HepG2 (cell line): Measurements from ENCODE around the gene NKAIN4. TPM values are rescaled to one million over a fixed set of nuclear protein-coding genes. Genes with fewer than 3 reads are reported as not detected.

ENCODE experiments used
- BRCA1 ChIP-seq: sonication (generic); formaldehyde crosslinking; IDR thresholded peaks from 2 replicates; pipeline ENCODE4 v1.4.0; 2020; ENCODE audit warnings: missing genetic modification reagents
- CEBPG ChIP-seq: IDR thresholded peaks from 2 replicates; pipeline ENCODE4 v1.6.1; 2016
- CREB1 ChIP-seq, 2 experiments: fragments of 450-650 bp in 1 of 2; IDR thresholded peaks; 2 replicates each; pipeline ENCODE4 v1.6.1; 2016 to 2017; ENCODE audit warnings: control low read depth in 1 of 2, mild to moderate bottlenecking in 1 of 2, missing compliant biosample characterization in 1 of 2, missing genetic modification characterization in 1 of 2
- GFI1 ChIP-seq: sonication (generic); formaldehyde crosslinking; IDR thresholded peaks from 2 replicates; pipeline ENCODE4 v1.5.0; 2020; ENCODE audit warnings: missing genetic modification reagents, mild to moderate bottlenecking, borderline replicate concordance
- IRF2 ChIP-seq: IDR thresholded peaks from 2 replicates; pipeline ENCODE4 v1.6.1; 2018; ENCODE audit warnings: missing genetic modification reagents, missing compliant biosample characterization
- KMT2A ChIP-seq: sonication (generic); formaldehyde crosslinking; IDR thresholded peaks from 2 replicates; pipeline ENCODE4 v1.4.0; 2020; ENCODE audit warnings: missing genetic modification reagents
- MED8 ChIP-seq: sonication (generic); formaldehyde crosslinking; IDR thresholded peaks from 2 replicates; pipeline ENCODE4 v1.8.1; 2023; ENCODE audit warnings: mild to moderate bottlenecking, missing genetic modification reagents; ENCODE audit not compliant: insufficient replicate concordance
- MXI1 ChIP-seq: IDR thresholded peaks from 3 replicates; pipeline ENCODE4 v1.6.1; 2012; ENCODE audit warnings: low read depth, low read length, inconsistent platforms, borderline replicate concordance
- RFX3 ChIP-seq: IDR thresholded peaks from 2 replicates; pipeline ENCODE4 v1.6.1; 2016; ENCODE audit warnings: missing biosample characterization, missing genetic modification reagents
- SALL2 ChIP-seq: sonication (generic); formaldehyde crosslinking; IDR thresholded peaks from 2 replicates; pipeline ENCODE4 v1.8.1; 2023; ENCODE audit warnings: mild to moderate bottlenecking, missing genetic modification reagents, inconsistent platforms
- SOX13 ChIP-seq, 3 experiments: fragments of 450-650 bp in 1 of 3; sonication (generic) in 1 of 3; formaldehyde crosslinking in 1 of 3; IDR thresholded peaks in 2 of 3; conservative IDR thresholded peaks in 1 of 3; 2 replicates each; pipeline versions ENCODE4 v1.5.0 to v1.6.1; 2016 to 2020; ENCODE audit warnings: antibody characterized with exemption in 1 of 3, mild to moderate bottlenecking in 1 of 3, missing compliant biosample characterization in 1 of 3, missing genetic modification reagents in 1 of 3, moderate library complexity in 1 of 3
- SP2 ChIP-seq: sonication (generic); formaldehyde crosslinking; IDR thresholded peaks from 2 replicates; pipeline ENCODE4 v1.5.1; 2020; ENCODE audit warnings: mild to moderate bottlenecking, missing genetic modification reagents
- TAF1 ChIP-seq: sonication (generic); formaldehyde crosslinking; IDR thresholded peaks from 2 replicates; pipeline ENCODE4 v1.4.0; 2020; ENCODE audit warnings: missing genetic modification reagents
- THAP11 ChIP-seq: IDR thresholded peaks from 2 replicates; pipeline ENCODE4 v1.6.1; 2016; ENCODE audit warnings: missing biosample characterization, missing genetic modification reagents
- ZMYM4 ChIP-seq: sonication (generic); formaldehyde crosslinking; IDR thresholded peaks from 2 replicates; pipeline ENCODE4 v1.8.1; 2023; ENCODE audit warnings: mild to moderate bottlenecking, missing genetic modification reagents
- ZNF232 ChIP-seq: sonication (generic); formaldehyde crosslinking; IDR thresholded peaks from 2 replicates; pipeline ENCODE4 v1.4.0; 2020; ENCODE audit warnings: missing genetic modification reagents, borderline replicate concordance
- ZNF263 ChIP-seq: sonication (generic); formaldehyde crosslinking; IDR thresholded peaks from 2 replicates; pipeline ENCODE4 v1.4.0; 2020; ENCODE audit warnings: missing genetic modification reagents
- ZNF274 ChIP-seq: sonication (generic); formaldehyde crosslinking; IDR thresholded peaks from 2 replicates; pipeline ENCODE4 v1.5.1; 2020; ENCODE audit warnings: mild to moderate bottlenecking, missing genetic modification reagents
- ZNF672 ChIP-seq: sonication (generic); formaldehyde crosslinking; IDR thresholded peaks from 2 replicates; pipeline ENCODE4 v1.8.1; 2022; ENCODE audit warnings: missing genetic modification reagents
- polyA plus RNA-seq, 8 experiments: library from polyadenylated mRNA; depleted of rRNA in 3 of 8; stranded (reverse) in 7 of 8; unstranded in 1 of 8; fragments of >200 nt; fragmentation: Illumina TruSeq in 4 of 8; extraction: Trizol in 4 of 8; gene quantifications; 2 replicates each; pipeline versions ENCODE4 v1.2.1 to v1.2.3, GENCODE V29; 2011 to 2016; ENCODE audit warnings: low read depth in 4 of 8, missing spikeins in 1 of 8, mixed read lengths in 1 of 8; ENCODE audit not compliant: insufficient read depth in 1 of 8
- total RNA-seq, 5 experiments: library from RNA; depleted of rRNA; stranded (reverse); fragments of >200 nt; fragmentation: Illumina TruSeq; extraction: Trizol; gene quantifications; 2 replicates each; pipeline ENCODE4 v1.2.3, GENCODE V29; 2016; ENCODE audit warnings: low read depth in 1 of 5
- TF ChIP-seq, protein P1 (sequence below): sonication (generic); formaldehyde crosslinking; IDR thresholded peaks from 2 replicates; pipeline ENCODE4 v1.4.0; 2020; ENCODE audit warnings: missing genetic modification reagents
- TF ChIP-seq, protein P2 (sequence below): sonication (generic); formaldehyde crosslinking; IDR thresholded peaks from 2 replicates; pipeline ENCODE4 v1.4.0; 2020; ENCODE audit warnings: mild to moderate bottlenecking, missing genetic modification reagents

The NKAIN4 gene
- total and polyA plus RNA-seq, 2 of the 13 experiments (the other 11 are each of a cell fraction or from before 2014, with no cell fraction given) = not detected

DNA sequence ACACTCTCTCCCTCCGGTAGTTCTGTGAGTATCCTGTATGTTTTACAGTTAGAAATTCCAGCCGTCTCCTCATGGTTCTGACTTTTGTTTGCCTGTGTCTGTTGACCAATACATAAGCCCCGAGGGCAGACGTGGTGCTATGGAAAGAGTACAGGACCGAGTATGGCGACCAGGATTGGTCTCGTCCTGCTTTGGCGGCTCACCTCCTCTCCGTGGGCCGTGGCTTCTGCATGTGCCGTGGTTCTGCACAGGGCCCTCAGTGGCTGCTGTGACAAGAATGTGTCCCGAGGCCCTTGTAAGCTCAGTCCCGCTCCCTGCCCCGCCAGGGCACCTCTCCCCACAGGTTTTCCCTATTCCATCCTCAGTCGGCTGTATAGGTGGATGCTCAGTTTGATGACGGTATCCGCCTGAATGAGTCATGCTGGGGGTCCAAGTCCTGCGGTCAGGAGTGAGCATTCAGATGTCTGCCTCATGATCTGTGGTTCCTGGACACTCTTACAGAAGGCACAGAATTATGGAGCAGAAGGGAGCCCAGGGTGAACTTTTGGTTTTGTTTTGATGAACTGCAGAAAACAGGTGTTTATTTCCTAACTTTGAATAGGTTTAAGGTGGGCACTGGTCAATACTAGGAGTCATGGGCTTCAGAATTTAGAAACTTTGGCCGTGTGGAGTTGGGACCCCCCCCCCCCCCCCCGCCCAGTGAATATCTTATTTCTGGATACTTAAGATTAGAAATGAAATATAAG lies 19.5 kb upstream of the NKAIN4 start (continued):
- TF ChIP-seq SOX13 (IDR thresholded peaks at IDR 0.05) = no peak
- no peak; a peak in 1 of 4 replicates for TF ChIP-seq SOX13 (CRISPR knock-in tag; conservative IDR thresholded peaks at IDR 0.05 in 1 of 2, IDR thresholded peaks at IDR 0.05 in 1 of 2)
- TF ChIP-seq ZNF672 = no peak
- peak; percentile 69; the same call in 2 of the 3 replicates for TF ChIP-seq MXI1
- TF ChIP-seq, protein P1, sequence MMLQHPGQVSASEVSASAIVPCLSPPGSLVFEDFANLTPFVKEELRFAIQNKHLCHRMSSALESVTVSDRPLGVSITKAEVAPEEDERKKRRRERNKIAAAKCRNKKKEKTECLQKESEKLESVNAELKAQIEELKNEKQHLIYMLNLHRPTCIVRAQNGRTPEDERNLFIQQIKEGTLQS (CRISPR knock-in tag) = peak; percentile 85
- peak; percentile 37; the same call in 1 of the 2 replicates for TF ChIP-seq TAF1 (CRISPR knock-in tag)
- peak; percentile 18 for TF ChIP-seq MED8 (CRISPR knock-in tag)
- 0 out of 2 replicates have a peak, but pooled peaks have one; percentile 3 for TF ChIP-seq CEBPG (CRISPR knock-in tag)
- 0 out of 2 replicates have a peak, but pooled peaks have one; percentile 28 for TF ChIP-seq KMT2A (CRISPR knock-in tag)
- no peak for TF ChIP-seq RFX3 (CRISPR knock-in tag)
- TF ChIP-seq CREB1 (IDR thresholded peaks at IDR 0.05) = peak; percentile 80
- TF ChIP-seq CREB1 (CRISPR knock-in tag; IDR thresholded peaks at IDR 0.05) = no peak; the same call in 1 of the 2 replicates
- no peak for TF ChIP-seq GFI1 (CRISPR knock-in tag)
- TF ChIP-seq THAP11 = no peak
- TF ChIP-seq ZNF232 = no peak
- TF ChIP-seq SALL2 (CRISPR knock-in tag) = no peak; the same call in 1 of the 2 replicates
- 0 out of 2 replicates have a peak, but pooled peaks have one; percentile 8 for TF ChIP-seq ZMYM4 (CRISPR knock-in tag)
- 0 out of 2 replicates have a peak, but pooled peaks have one; percentile 13 for TF ChIP-seq BRCA1
- peak; percentile 88 for TF ChIP-seq ZNF274 (CRISPR knock-in tag)
- peak; percentile 22; the same call in 1 of the 2 replicates for TF ChIP-seq IRF2 (CRISPR knock-in tag)
- TF ChIP-seq, protein P2, sequence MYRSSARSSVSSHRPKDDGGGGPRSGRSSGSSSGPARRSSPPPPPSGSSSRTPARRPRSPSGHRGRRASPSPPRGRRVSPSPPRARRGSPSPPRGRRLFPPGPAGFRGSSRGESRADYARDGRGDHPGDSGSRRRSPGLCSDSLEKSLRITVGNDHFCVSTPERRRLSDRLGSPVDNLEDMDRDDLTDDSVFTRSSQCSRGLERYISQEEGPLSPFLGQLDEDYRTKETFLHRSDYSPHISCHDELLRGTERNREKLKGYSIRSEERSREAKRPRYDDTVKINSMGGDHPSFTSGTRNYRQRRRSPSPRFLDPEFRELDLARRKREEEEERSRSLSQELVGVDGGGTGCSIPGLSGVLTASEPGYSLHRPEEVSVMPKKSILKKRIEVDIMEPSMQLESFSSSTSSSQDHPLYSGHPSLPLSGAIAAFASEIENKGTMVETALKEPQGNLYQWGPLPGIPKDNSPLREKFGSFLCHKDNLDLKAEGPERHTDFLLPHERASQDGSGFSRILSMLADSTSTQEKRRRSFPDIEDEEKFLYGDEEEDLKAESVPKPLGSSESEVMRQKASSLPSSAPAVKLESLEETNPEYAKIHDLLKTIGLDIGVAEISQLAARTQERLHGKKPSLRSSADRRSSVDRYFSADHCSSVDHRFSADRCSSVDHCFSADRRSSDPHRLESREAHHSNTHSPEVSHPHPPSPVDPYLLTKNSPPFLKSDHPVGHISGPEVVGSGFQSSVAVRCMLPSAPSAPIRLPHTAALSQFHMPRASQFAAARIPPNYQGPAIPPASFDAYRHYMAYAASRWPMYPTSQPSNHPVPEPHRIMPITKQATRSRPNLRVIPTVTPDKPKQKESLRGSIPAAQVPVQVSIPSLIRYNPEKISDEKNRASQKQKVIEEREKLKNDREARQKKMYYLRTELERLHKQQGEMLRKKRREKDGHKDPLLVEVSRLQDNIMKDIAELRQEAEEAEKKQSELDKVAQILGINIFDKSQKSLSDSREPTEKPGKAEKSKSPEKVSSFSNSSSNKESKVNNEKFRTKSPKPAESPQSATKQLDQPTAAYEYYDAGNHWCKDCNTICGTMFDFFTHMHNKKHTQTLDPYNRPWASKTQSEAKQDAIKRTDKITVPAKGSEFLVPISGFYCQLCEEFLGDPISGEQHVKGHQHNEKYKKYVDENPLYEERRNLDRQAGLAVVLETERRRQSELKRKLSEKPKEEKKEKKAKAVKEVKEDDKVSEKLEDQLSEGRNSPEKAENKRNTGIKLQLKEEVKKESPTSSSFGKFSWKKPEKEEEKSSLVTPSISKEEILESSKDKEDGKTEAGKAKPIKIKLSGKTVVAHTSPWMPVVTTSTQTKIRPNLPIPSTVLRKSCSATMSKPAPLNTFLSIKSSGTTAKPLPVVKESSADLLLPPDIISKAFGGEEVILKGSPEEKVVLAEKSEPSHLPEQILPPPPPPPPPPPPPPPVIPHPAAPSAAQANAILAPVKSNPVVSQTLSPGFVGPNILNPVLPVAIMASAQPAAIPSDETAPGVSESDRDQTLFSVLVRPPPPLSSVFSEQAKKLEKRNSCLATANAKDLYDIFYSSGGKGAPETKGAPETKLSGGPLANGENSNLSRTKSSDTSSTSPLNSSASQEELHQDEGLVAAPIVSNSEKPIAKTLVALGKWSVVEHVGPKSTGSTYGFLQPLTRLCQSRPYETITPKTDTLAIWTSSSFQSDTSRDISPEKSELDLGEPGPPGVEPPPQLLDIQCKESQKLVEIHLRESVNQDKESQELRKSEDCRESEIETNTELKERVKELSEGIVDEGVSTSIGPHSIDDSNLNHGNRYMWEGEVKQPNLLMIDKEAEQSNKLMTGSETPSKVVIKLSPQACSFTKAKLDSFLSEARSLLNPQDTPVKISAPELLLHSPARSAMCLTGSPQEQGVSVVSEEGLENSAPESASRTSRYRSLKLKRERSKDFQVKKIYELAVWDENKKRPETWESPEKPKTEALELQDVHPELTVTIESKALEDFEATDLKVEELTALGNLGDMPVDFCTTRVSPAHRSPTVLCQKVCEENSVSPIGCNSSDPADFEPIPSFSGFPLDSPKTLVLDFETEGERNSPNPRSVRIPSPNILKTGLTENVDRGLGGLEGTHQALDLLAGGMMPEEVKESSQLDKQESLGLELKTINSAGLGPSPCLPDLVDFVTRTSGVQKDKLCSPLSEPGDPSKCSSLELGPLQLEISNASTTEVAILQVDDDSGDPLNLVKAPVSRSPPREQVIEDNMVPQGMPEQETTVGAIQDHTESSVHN (CRISPR knock-in tag) = no peak; the same call in 1 of the 2 replicates
- 0 out of 2 replicates have a peak, but pooled peaks have one; percentile 12 for TF ChIP-seq ZNF263 (CRISPR knock-in tag)
- TF ChIP-seq SP2 = peak; percentile 49; the same call in 1 of the 2 replicates
